ENCODE measurements around the gene ARMC3.

- TF ChIP-seq SUZ12 (IDR thresholded peaks at IDR 0.05; ENCODE audit: extremely low read depth, insufficient read depth, insufficient read length) (no peak), YY1 (IDR thresholded peaks at IDR 0.05; ENCODE audit: insufficient read depth, insufficient read length) (no peak)
Observed at GRCh38 chr10:23016636-23017035, 88.8 kb downstream of the ARMC3 start.

Data from NT2/D1 (cell line).